Kidney (tissue), 14 donors: ENCODE results near the gene ARHGAP44. TPM values are rescaled to one million over a fixed set of nuclear protein-coding genes. Genes with fewer than 3 reads are reported as not detected.

Experiments used
- DNase-seq, 5 donors: peaks; one replicate each; pipeline ENCODE4 v3.0.0-alpha.2; 2013 to 2020
- FAIRE-seq: peaks from 2 replicates; lab custom pipeline; 2012; peaks lifted over from hg19 to GRCh38; lab: Jason Lieb, UNC
- H3K27ac ChIP-seq, 2 donors: one replicate each; pipeline ENCODE4 v1.7.0; 2013; ENCODE audit warnings: low read depth in 2 of 2, low read length in 2 of 2, inconsistent platforms in 1 of 2
- H3K27me3 ChIP-seq: one replicate; pipeline ENCODE4 v1.7.1; 2013; ENCODE audit warnings: low read length, inconsistent platforms; ENCODE audit not compliant: control insufficient read depth, insufficient read depth
- H3K36me3 ChIP-seq, 3 donors: one replicate each; pipeline versions ENCODE4 v1.7.0 to v1.7.1; 2013; ENCODE audit warnings: low read length in 3 of 3, control low read depth in 1 of 3, inconsistent platforms in 1 of 3; ENCODE audit not compliant: insufficient read depth in 3 of 3, control insufficient read depth in 2 of 3
- H3K4me1 ChIP-seq, 3 donors: one replicate each; pipeline versions ENCODE4 v1.7.0 to v1.7.1; 2013; ENCODE audit warnings: low read length in 3 of 3, inconsistent platforms in 1 of 3, low read depth in 1 of 3; ENCODE audit not compliant: control insufficient read depth in 2 of 3, insufficient read depth in 2 of 3
- H3K4me3 ChIP-seq, 3 donors: one replicate each; pipeline versions ENCODE4 v1.7.0 to v1.8.1; 2013; ENCODE audit warnings: low read length in 3 of 3, control low read depth in 1 of 3, inconsistent platforms in 1 of 3
- H3K9ac ChIP-seq, 3 donors: one replicate each; pipeline versions ENCODE4 v1.7.0 to v1.7.1; 2013; ENCODE audit warnings: low read length in 3 of 3, control low read depth in 1 of 3, inconsistent platforms in 1 of 3
- H3K9me3 ChIP-seq, 3 donors: one replicate each; pipeline versions ENCODE4 v1.7.0 to v1.7.1; 2013; ENCODE audit warnings: low read length in 3 of 3, control low read depth in 1 of 3, inconsistent platforms in 1 of 3; ENCODE audit not compliant: control insufficient read depth in 2 of 3, insufficient read depth in 1 of 3
- intact Hi-C: fragments of 100-400 bp; cut with DNase I; formaldehyde crosslinking; loops from one replicate; pipeline ENCODE4 v1.11.1; 2022
- polyA plus RNA-seq: library from polyadenylated mRNA; stranded (reverse); fragments of 350-450 nt; fragmentation: Illumina TruSeq; extraction: RNeasy Lipid Tissue Mini Kit (QIAGEN cat#74804); gene quantifications from one replicate; pipeline ENCODE4 v1.2.3, GENCODE V29; 2014; ENCODE audit warnings: low read depth, low replicate concordance; ENCODE audit not compliant: insufficient read depth
- total RNA-seq: library from RNA; stranded (reverse); fragmentation: NEBNext Ultra II Directional; extraction: Animal tissue kit (Norgen Biotek cat#: 25700); gene quantifications from one replicate; pipeline ENCODE4 v1.2.1, GENCODE V29; 2021
- TF ChIP-seq, protein P1 (sequence below): IDR thresholded peaks from 3 replicates; pipeline ENCODE4 v1.5.1; 2012; ENCODE audit warnings: mild to moderate bottlenecking, moderate library complexity, borderline replicate concordance; ENCODE audit not compliant: insufficient read depth; ENCODE audit errors: extremely low read depth
- donor health status: control.
- donor health status: control.
- donor health status: control.
- donor health status: control.
- donor health status: control.
- donor health status: DM: yes; HTN: yes; CAD: no.
- donor health status: Normal renal cell carcinoma (clear cell type).

The ARHGAP44 gene
- total and polyA plus RNA-seq, 2 donors from 2014 or later, result 3.7 to 8.4 TPM

DNA sequence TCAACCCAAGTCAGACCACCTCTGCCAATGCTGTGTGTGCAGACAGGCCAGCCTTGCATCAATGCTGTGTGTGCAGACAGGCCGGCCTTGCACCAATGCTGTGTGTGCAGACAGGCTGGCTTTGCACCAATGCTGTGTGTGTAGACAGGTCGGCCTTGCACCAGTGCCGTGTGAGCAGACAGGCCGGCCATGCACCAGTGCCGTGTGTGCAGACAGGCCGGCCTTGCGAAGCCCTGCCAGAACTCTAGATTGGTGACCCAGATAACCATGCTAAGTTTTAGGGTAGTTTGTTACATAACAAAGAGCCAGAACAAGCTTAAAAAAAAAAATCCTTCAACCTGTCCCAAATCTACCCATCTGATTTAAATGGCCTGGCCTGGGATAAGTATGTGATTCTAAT lies 174.2 kb downstream of the ARHGAP44 start:
- TF ChIP-seq, protein P1, sequence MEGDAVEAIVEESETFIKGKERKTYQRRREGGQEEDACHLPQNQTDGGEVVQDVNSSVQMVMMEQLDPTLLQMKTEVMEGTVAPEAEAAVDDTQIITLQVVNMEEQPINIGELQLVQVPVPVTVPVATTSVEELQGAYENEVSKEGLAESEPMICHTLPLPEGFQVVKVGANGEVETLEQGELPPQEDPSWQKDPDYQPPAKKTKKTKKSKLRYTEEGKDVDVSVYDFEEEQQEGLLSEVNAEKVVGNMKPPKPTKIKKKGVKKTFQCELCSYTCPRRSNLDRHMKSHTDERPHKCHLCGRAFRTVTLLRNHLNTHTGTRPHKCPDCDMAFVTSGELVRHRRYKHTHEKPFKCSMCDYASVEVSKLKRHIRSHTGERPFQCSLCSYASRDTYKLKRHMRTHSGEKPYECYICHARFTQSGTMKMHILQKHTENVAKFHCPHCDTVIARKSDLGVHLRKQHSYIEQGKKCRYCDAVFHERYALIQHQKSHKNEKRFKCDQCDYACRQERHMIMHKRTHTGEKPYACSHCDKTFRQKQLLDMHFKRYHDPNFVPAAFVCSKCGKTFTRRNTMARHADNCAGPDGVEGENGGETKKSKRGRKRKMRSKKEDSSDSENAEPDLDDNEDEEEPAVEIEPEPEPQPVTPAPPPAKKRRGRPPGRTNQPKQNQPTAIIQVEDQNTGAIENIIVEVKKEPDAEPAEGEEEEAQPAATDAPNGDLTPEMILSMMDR, result no peak
- Histone ChIP-seq H3K27ac (no peak overlapping the region), H3K4me3 (no peak overlapping the region), H3K4me1 (no peaks in the 10 kb centered on the region), H3K9me3 (no peaks in the 10 kb centered on the region), H3K9ac (no peak overlapping the region), H3K36me3 (no peaks in the 10 kb centered on the region), H3K27me3 (no peaks in the 10 kb centered on the region)
- no peak for FAIRE-seq
- no peak for DNase-seq
- intact Hi-C loops, result no loop called here

DNA sequence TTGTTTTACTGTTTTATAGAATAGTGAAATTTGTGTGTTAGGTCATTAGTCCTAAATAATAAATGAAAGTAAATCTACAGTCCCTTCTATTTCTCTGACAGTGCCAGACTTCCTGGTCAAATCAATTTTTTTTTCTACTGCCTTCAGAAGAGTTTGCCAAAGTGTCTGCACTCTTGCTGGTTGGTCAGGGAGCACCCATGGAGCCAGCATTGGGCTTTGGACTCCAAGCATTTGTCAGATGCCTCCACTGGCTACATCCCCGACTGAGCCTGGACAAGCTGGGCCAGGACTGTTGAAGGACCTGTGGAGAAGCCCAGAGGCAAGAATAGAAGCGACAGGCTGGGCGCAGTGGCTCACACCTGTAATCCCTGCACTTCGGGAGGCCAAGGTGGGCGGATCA lies 174.9 kb downstream of the ARHGAP44 start:
- no peak for FAIRE-seq

DNA sequence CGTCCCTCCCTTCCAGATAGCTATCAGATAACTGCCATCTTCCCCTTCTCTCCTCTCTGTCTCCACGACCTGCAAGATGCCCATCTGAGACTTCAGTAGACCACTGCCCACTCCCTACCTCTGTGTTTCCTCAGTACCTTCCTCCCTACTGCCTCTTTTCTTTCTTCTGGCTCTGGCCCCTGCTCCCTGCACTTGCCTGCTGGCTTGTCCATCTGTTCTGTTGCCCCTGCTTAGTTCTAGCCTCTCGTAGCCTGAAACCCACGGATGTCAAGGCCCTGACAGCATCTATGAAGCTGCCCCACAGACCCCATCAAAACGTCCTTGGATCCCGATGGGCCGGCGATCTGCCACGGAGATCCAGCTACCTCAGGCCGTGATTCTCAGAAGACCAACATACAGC lies 175.5 kb downstream of the ARHGAP44 start:
- intact Hi-C loops, result no loop called here
- H3K9ac ChIP-seq, result no peak overlapping the region
- no peaks in the 10 kb centered on the region for H3K36me3 ChIP-seq
- H3K4me3 ChIP-seq, result no peak overlapping the region
- no peaks in the 10 kb centered on the region for H3K27me3 ChIP-seq
- FAIRE-seq (no peak), DNase-seq (no peak)
- no peaks in the 10 kb centered on the region for H3K9me3 ChIP-seq
- TF ChIP-seq, protein P1, result no peak
- no peak overlapping the region for H3K27ac ChIP-seq
- H3K4me1 ChIP-seq, result no peaks in the 10 kb centered on the region

More for the DNA sequence above, 174.9 kb downstream of the ARHGAP44 start:
- no peaks in the 10 kb centered on the region for H3K27me3 ChIP-seq
- TF ChIP-seq, protein P1, result no peak
- no peaks in the 10 kb centered on the region for H3K4me1 ChIP-seq
- H3K9ac ChIP-seq, result no peak overlapping the region
- no peak overlapping the region for H3K4me3 ChIP-seq
- no peak overlapping the region for H3K27ac ChIP-seq
- no peaks in the 10 kb centered on the region for H3K36me3 ChIP-seq
- no peaks in the 10 kb centered on the region for H3K9me3 ChIP-seq
- intact Hi-C loops, result no loop called here
- no peak for DNase-seq

DNA sequence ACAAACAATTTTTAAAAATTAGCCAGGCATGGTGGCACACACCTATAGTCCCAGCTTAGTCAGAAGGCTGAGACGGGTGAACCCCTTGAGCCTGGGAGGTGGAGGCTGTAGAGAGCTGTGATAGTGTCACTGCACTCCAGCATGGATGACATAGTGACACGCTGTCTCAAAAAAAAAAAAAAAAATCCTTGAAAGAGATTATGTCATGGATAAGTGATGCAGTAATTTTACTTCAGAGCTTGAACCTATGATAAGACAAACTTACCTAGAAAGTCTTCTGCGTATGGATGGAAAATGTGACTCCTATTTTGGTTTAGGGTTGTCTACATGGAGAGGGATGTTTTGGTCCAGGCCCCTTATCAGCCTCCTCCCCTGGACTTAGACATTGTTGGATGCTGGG lies 176.7 kb downstream of the ARHGAP44 start:
- Histone ChIP-seq H3K27me3 (no peaks in the 10 kb centered on the region), H3K36me3 (no peaks in the 10 kb centered on the region), H3K4me1 (no peaks in the 10 kb centered on the region), H3K27ac (no peak overlapping the region), H3K4me3 (no peak overlapping the region), H3K9me3 (no peaks in the 10 kb centered on the region), H3K9ac (no peak overlapping the region)
- no peak for DNase-seq
- FAIRE-seq, result no peak
- TF ChIP-seq, protein P1, result no peak
- intact Hi-C loops, result no loop called here
